ENCODE results near the gene PIH1D1. TPM values are rescaled to one million over a fixed set of nuclear protein-coding genes. Genes with fewer than 3 reads are reported as not detected.

Gene PIH1D1
- total and polyA plus RNA-seq, 4 donors: 41.4 to 59.4 (median 47.2) TPM

- no peak for DNase-seq (ENCODE audit: low spot score)
- Histone ChIP-seq H3K9ac (ENCODE audit: low read depth in 1 of 2, low read length in 2 of 2) (no peak overlapping the region), H3K9me3 (ENCODE audit: control insufficient read depth in 4 of 4, low read length in 3 of 4) (no peaks in the 10 kb centered on the region), H3K36me3 (ENCODE audit: control insufficient read depth in 4 of 4, insufficient read depth in 3 of 4, low read depth in 1 of 4, low read length in 3 of 4) (peaks cover 11 to 24% (median 19%) of the 10 kb centered on the region in 4 donors), H3K4me1 (ENCODE audit: control insufficient read depth in 4 of 4, insufficient read depth in 4 of 4, low read length in 3 of 4) (peaks cover 0 to 22% (median 16%) of the 10 kb centered on the region in 4 donors), H3K4me3 (ENCODE audit: low read depth in 1 of 3, low read length in 3 of 3) (no peak overlapping the region), H3K27me3 (ENCODE audit: control insufficient read depth in 4 of 4, insufficient read depth in 4 of 4, low read length in 3 of 4) (no peaks in the 10 kb centered on the region), H3K27ac (ENCODE audit: low read depth in 1 of 2, low read length in 2 of 2) (no peak overlapping the region)
- no peak for TF ChIP-seq FOXA1 (IDR thresholded peaks at IDR 0.05)
- TF ChIP-seq GABPA (IDR thresholded peaks at IDR 0.05 in 1 of 2, conservative IDR thresholded peaks at IDR 0.05 in 1 of 2): no peak
- no peak for TF ChIP-seq SP1 (IDR thresholded peaks at IDR 0.05)
- no peak for TF ChIP-seq NR2F2 (IDR thresholded peaks at IDR 0.05)
- TF ChIP-seq REST (IDR thresholded peaks at IDR 0.05): no peak
- TF ChIP-seq JUND (IDR thresholded peaks at IDR 0.05): no peak
- TF ChIP-seq TAF1 (conservative IDR thresholded peaks at IDR 0.05): no peak
- TF ChIP-seq HNF4A (conservative IDR thresholded peaks at IDR 0.05): no peak
- no peak for TF ChIP-seq CTCF (IDR thresholded peaks at IDR 0.05; ENCODE audit: low read depth, low read length, missing input control)
- no peak for TF ChIP-seq HNF4G (IDR thresholded peaks at IDR 0.05)
- no peak for TF ChIP-seq FOXA2 (IDR thresholded peaks at IDR 0.05)
- WGBS: 86% methylated on average over 19 of the region's 19 CpGs
Measured at GRCh38 chr19:49499030-49499670, 47.5 kb upstream of the PIH1D1 start.

- no peak overlapping the region for H3K9ac ChIP-seq (ENCODE audit: low read depth in 1 of 2, low read length in 2 of 2)
- H3K27ac ChIP-seq (ENCODE audit: low read depth in 1 of 2, low read length in 2 of 2): no peak overlapping the region
- no peak for DNase-seq (ENCODE audit: low spot score)
- 85% methylated on average over 7 of the region's 7 CpGs for WGBS
- peaks cover 0 to 22% (median 16%) of the 10 kb centered on the region in 4 donors for H3K4me1 ChIP-seq (ENCODE audit: control insufficient read depth in 4 of 4, insufficient read depth in 4 of 4, low read length in 3 of 4)
- H3K9me3 ChIP-seq (ENCODE audit: control insufficient read depth in 4 of 4, low read length in 3 of 4): no peaks in the 10 kb centered on the region
- H3K4me3 ChIP-seq (ENCODE audit: low read depth in 1 of 3, low read length in 3 of 3): no peak overlapping the region
- TF ChIP-seq REST (IDR thresholded peaks at IDR 0.05) (no peak), EGR1 (IDR thresholded peaks at IDR 0.05; ENCODE audit: low read depth in 2 of 2) (no peak), FOXA2 (IDR thresholded peaks at IDR 0.05) (no peak), SP1 (IDR thresholded peaks at IDR 0.05) (no peak), HNF4G (IDR thresholded peaks at IDR 0.05) (no peak), CTCF (IDR thresholded peaks at IDR 0.05; ENCODE audit: low read depth, low read length, missing input control) (no peak), FOXA1 (IDR thresholded peaks at IDR 0.05) (no peak), MAX (IDR thresholded peaks at IDR 0.05) (no peak), RAD21 (IDR thresholded peaks at IDR 0.05) (no peak), NR2F2 (IDR thresholded peaks at IDR 0.05) (no peak), ATF3 (IDR thresholded peaks at IDR 0.05) (no peak), TAF1 (conservative IDR thresholded peaks at IDR 0.05) (no peak), YY1 (IDR thresholded peaks at IDR 0.05) (no peak), RXRA (IDR thresholded peaks at IDR 0.05) (no peak), JUND (IDR thresholded peaks at IDR 0.05) (no peak)
- H3K36me3 ChIP-seq (ENCODE audit: control insufficient read depth in 4 of 4, insufficient read depth in 3 of 4, low read depth in 1 of 4, low read length in 3 of 4): peaks cover 11 to 24% (median 19%) of the 10 kb centered on the region in 4 donors
- no peaks in the 10 kb centered on the region for H3K27me3 ChIP-seq (ENCODE audit: control insufficient read depth in 4 of 4, insufficient read depth in 4 of 4, low read length in 3 of 4)
Measured at GRCh38 chr19:49498475-49498874, 46.9 kb upstream of the PIH1D1 start.
